Kidney (tissue), 14 donors: Measurements from ENCODE around the gene RNF121. TPM values are rescaled to one million over a fixed set of nuclear protein-coding genes. Genes with fewer than 3 reads are reported as not detected.

ENCODE experiments used
- DNase-seq, 5 donors: peaks; one replicate each; pipeline ENCODE4 v3.0.0-alpha.2; 2013 to 2020
- FAIRE-seq: peaks from 2 replicates; lab custom pipeline; 2012; peaks lifted over from hg19 to GRCh38; lab: Jason Lieb, UNC
- H3K27ac ChIP-seq, 2 donors: one replicate each; pipeline ENCODE4 v1.7.0; 2013; ENCODE audit warnings: low read depth in 2 of 2, low read length in 2 of 2, inconsistent platforms in 1 of 2
- H3K27me3 ChIP-seq: one replicate; pipeline ENCODE4 v1.7.1; 2013; ENCODE audit warnings: low read length, inconsistent platforms; ENCODE audit not compliant: control insufficient read depth, insufficient read depth
- H3K36me3 ChIP-seq, 3 donors: one replicate each; pipeline versions ENCODE4 v1.7.0 to v1.7.1; 2013; ENCODE audit warnings: low read length in 3 of 3, control low read depth in 1 of 3, inconsistent platforms in 1 of 3; ENCODE audit not compliant: insufficient read depth in 3 of 3, control insufficient read depth in 2 of 3
- H3K4me1 ChIP-seq, 3 donors: one replicate each; pipeline versions ENCODE4 v1.7.0 to v1.7.1; 2013; ENCODE audit warnings: low read length in 3 of 3, inconsistent platforms in 1 of 3, low read depth in 1 of 3; ENCODE audit not compliant: control insufficient read depth in 2 of 3, insufficient read depth in 2 of 3
- H3K4me3 ChIP-seq, 3 donors: one replicate each; pipeline versions ENCODE4 v1.7.0 to v1.8.1; 2013; ENCODE audit warnings: low read length in 3 of 3, control low read depth in 1 of 3, inconsistent platforms in 1 of 3
- H3K9ac ChIP-seq, 3 donors: one replicate each; pipeline versions ENCODE4 v1.7.0 to v1.7.1; 2013; ENCODE audit warnings: low read length in 3 of 3, control low read depth in 1 of 3, inconsistent platforms in 1 of 3
- H3K9me3 ChIP-seq, 3 donors: one replicate each; pipeline versions ENCODE4 v1.7.0 to v1.7.1; 2013; ENCODE audit warnings: low read length in 3 of 3, control low read depth in 1 of 3, inconsistent platforms in 1 of 3; ENCODE audit not compliant: control insufficient read depth in 2 of 3, insufficient read depth in 1 of 3
- intact Hi-C: fragments of 100-400 bp; cut with DNase I; formaldehyde crosslinking; loops from one replicate; pipeline ENCODE4 v1.11.1; 2022
- polyA plus RNA-seq: library from polyadenylated mRNA; stranded (reverse); fragments of 350-450 nt; fragmentation: Illumina TruSeq; extraction: RNeasy Lipid Tissue Mini Kit (QIAGEN cat#74804); gene quantifications from one replicate; pipeline ENCODE4 v1.2.3, GENCODE V29; 2014; ENCODE audit warnings: low read depth, low replicate concordance; ENCODE audit not compliant: insufficient read depth
- total RNA-seq: library from RNA; stranded (reverse); fragmentation: NEBNext Ultra II Directional; extraction: Animal tissue kit (Norgen Biotek cat#: 25700); gene quantifications from one replicate; pipeline ENCODE4 v1.2.1, GENCODE V29; 2021
- TF ChIP-seq, protein P1 (sequence below): IDR thresholded peaks from 3 replicates; pipeline ENCODE4 v1.5.1; 2012; ENCODE audit warnings: mild to moderate bottlenecking, moderate library complexity, borderline replicate concordance; ENCODE audit not compliant: insufficient read depth; ENCODE audit errors: extremely low read depth
- donor health status: control.
- donor health status: control.
- donor health status: control.
- donor health status: control.
- donor health status: control.
- donor health status: DM: yes; HTN: yes; CAD: no.
- donor health status: Normal renal cell carcinoma (clear cell type).

Gene RNF121
- total and polyA plus RNA-seq, 2 donors from 2014 or later, result 37.1 to 59.4 TPM

DNA sequence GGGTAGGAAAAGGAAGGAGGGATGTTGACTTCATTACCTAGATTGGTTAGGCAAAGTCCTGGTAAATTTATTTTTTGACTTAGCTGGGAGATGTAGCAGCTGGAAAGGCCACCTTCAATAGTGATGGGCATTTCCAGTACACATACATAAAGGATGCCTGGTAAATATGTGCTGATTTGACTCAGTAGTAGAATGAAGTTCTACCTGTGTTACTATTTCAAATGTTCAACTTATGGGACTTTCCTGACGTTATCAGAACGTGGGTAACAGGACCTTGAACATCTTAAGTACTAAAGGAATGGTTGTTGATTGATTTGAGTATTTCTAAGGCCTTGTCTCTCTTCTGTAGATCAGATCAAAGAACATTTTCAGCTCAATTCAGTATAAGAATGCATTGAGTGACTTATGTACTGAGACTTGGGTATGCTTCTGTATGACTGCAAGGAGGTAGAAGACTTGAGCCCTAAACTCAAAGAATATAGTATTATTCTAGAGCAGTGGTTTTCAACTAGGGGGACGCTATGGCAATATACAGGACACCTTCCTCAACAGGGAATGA is 27.1 kb downstream of the RNF121 start:
- Histone ChIP-seq H3K27me3 (no peaks in the 10 kb centered on the region), H3K9me3 (no peaks in the 10 kb centered on the region), H3K27ac (no peak overlapping the region), H3K4me3 (no peak overlapping the region), H3K36me3 (peaks cover 0 to 5% (median 4%) of the 10 kb centered on the region in 3 donors), H3K4me1 (no peaks in the 10 kb centered on the region), H3K9ac (no peak overlapping the region)
- no peak for DNase-seq
- intact Hi-C loops, result no loop called here
- TF ChIP-seq, protein P1, sequence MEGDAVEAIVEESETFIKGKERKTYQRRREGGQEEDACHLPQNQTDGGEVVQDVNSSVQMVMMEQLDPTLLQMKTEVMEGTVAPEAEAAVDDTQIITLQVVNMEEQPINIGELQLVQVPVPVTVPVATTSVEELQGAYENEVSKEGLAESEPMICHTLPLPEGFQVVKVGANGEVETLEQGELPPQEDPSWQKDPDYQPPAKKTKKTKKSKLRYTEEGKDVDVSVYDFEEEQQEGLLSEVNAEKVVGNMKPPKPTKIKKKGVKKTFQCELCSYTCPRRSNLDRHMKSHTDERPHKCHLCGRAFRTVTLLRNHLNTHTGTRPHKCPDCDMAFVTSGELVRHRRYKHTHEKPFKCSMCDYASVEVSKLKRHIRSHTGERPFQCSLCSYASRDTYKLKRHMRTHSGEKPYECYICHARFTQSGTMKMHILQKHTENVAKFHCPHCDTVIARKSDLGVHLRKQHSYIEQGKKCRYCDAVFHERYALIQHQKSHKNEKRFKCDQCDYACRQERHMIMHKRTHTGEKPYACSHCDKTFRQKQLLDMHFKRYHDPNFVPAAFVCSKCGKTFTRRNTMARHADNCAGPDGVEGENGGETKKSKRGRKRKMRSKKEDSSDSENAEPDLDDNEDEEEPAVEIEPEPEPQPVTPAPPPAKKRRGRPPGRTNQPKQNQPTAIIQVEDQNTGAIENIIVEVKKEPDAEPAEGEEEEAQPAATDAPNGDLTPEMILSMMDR, result no peak
- no peak for FAIRE-seq

DNA sequence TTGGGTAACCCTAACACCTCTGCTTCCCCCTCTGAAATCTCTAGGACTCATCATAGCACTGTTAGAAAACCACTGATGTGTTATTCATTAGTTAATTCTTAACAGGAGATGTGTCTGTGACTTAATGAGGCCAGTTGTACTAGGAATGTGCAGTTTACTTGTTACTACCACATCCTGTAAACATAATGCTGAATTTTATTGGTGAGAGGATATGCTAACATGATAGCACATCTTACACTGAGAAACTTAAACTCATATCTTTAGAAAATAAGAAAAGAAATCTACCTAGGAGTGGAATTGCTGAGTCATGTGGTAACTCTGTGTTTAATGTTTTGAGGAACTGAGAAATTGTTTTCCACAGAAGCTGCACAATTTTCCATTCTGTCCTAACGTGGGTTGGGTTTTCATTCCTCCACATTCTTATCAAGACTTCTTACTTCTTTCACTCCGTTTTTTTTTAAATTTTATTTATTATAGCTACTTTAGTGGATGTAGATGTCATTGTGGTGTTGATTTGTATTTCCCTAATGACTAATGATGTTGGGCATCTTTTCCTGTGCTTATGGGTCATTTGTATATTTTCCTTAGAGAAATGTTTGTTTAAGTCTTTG is 33.7 kb downstream of the RNF121 start:
- H3K9ac ChIP-seq, result no peak overlapping the region
- H3K27ac ChIP-seq, result peak overlapping the region in 1 of 2 donors; percentile 44
- no peaks in the 10 kb centered on the region for H3K9me3 ChIP-seq
- H3K27me3 ChIP-seq, result no peaks in the 10 kb centered on the region
- FAIRE-seq (no peak), DNase-seq (peak in 2 of 5 donors; percentile 31 to 36)
- peaks cover 0 to 4% (median 2%) of the 10 kb centered on the region in 3 donors for H3K4me1 ChIP-seq
- no peak overlapping the region for H3K4me3 ChIP-seq
- TF ChIP-seq, protein P1, result no peak
- intact Hi-C loops, result no loop called here
- H3K36me3 ChIP-seq, result peaks cover 0 to 7% (median 4%) of the 10 kb centered on the region in 3 donors

DNA sequence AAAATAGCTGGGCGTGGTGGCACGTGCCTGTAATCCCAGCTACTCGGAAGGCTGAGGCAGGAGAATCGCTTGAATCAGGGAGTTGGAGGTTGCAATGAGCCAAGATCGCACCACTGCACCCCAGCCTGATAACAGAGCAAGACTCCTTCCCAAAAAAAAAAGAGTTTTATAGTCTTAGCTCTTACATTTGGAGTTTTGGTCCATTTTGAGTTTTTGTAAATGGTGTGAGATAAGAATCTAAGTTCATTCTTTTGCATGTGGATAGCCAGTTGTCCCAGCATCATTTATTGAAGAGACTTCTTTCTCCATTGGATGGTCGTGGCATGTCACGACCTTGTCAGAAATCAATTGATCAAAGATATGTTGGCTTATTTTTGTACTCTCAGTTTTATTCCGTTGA is 34.6 kb downstream of the RNF121 start:
- intact Hi-C loops, result no loop called here
- Histone ChIP-seq H3K36me3 (peaks cover 4 to 7% (median 4%) of the 10 kb centered on the region in 3 donors), H3K9me3 (no peaks in the 10 kb centered on the region), H3K27ac (no peak overlapping the region), H3K9ac (no peak overlapping the region), H3K4me3 (no peak overlapping the region), H3K4me1 (peaks cover 0 to 4% (median 2%) of the 10 kb centered on the region in 3 donors), H3K27me3 (no peaks in the 10 kb centered on the region)
- DNase-seq (no peak), FAIRE-seq (no peak)
- TF ChIP-seq, protein P1, result no peak
